GM23338 (cell line): ENCODE results near the gene KLC4.

Experiments used
- CTCF ChIP-seq, 2 experiments: fragments of 200-600 bp in 1 of 2; sonication (generic) in 1 of 2; conservative IDR thresholded peaks; 2 replicates each; pipeline versions ENCODE4 v1.5.1 to v1.6.1; 2016 to 2017; ENCODE audit warnings: antibody characterized with exemption in 2 of 2, low read depth in 2 of 2, mild to moderate bottlenecking in 2 of 2, moderate library complexity in 1 of 2
- POLR2AphosphoS5 ChIP-seq: IDR thresholded peaks from 2 replicates; pipeline ENCODE4 v1.6.1; 2016; ENCODE audit warnings: antibody characterized with exemption, low read depth

- TF ChIP-seq POLR2AphosphoS5 (no peak), CTCF (conservative IDR thresholded peaks at IDR 0.05; ENCODE audit: low read depth in 2 of 2) (no peak)
Observed at GRCh38 chr6:43033496-43034189, 25.8 kb upstream of the KLC4 start.
